WTC11 (cell line): ENCODE measurements around the gene TUBA4B. TPM values are rescaled to one million over a fixed set of nuclear protein-coding genes. Genes with fewer than 3 reads are reported as not detected.

Source experiments
- ATAC-seq: fragments of 200-7000 bp; cut with Tn5 transposase; 2 replicates; pipeline ENCODE4 v1.10.0; 2021; ENCODE audit warnings: mild to moderate bottlenecking, moderate library complexity
- CTCF ChIA-PET: fragments of 300-600 bp; sonication (Branson Sonifier 250); formaldehyde crosslinking; loops from one replicate; lab custom pipeline; 2021; ENCODE audit warnings: antibody characterized with exemption; lab: Charles Lee
- POLR2A ChIA-PET: fragments of 350-600 bp; sonication (Branson Sonifier 250); formaldehyde crosslinking; loops from one replicate; lab custom pipeline; 2021; ENCODE audit warnings: antibody characterized with exemption; lab: Charles Lee
- DNase-seq: peaks from one replicate; pipeline ENCODE4 v3.0.0; 2021; ENCODE audit warnings: low spot score
- H3K27ac Mint-ChIP-seq: 2 replicates; pipeline ENCODE4 v1.8.0; 2021; ENCODE audit warnings: mixed read lengths
- H3K27me3 Mint-ChIP-seq: 2 replicates; pipeline ENCODE4 v1.8.0; 2021; ENCODE audit warnings: low read depth, mild to moderate bottlenecking, moderate library complexity, mixed read lengths
- H3K36me3 Mint-ChIP-seq: 2 replicates; pipeline ENCODE4 v1.8.0; 2021; ENCODE audit warnings: mixed read lengths
- H3K4me1 Mint-ChIP-seq: 2 replicates; pipeline ENCODE4 v1.8.0; 2022; ENCODE audit warnings: mixed read lengths
- H3K4me3 Mint-ChIP-seq: 2 replicates; pipeline ENCODE4 v1.8.0; 2021; ENCODE audit warnings: mild to moderate bottlenecking, moderate library complexity, mixed read lengths
- H3K9me3 Mint-ChIP-seq: 2 replicates; pipeline ENCODE4 v1.8.0; 2021; ENCODE audit warnings: mixed read lengths
- AR ChIP-seq: fragments of 250-450 bp; sonication (Bioruptor Pico); IDR thresholded peaks from 2 replicates; pipeline ENCODE4 v1.9.0; 2021; ENCODE audit warnings: mild to moderate bottlenecking
- ATF2 ChIP-seq: sonication (generic); formaldehyde crosslinking; IDR thresholded peaks from 2 replicates; pipeline ENCODE4 v1.8.1; 2022; ENCODE audit warnings: low read depth, missing genetic modification reagents, borderline replicate concordance
- CTCF ChIP-seq: fragments of 200-600 bp; IDR thresholded peaks from 2 replicates; pipeline ENCODE4 v1.8.0; 2022; ENCODE audit warnings: antibody characterized with exemption
- ELF4 ChIP-seq: sonication (generic); formaldehyde crosslinking; IDR thresholded peaks from 2 replicates; pipeline ENCODE4 v1.8.1; 2022; ENCODE audit warnings: low read depth, mild to moderate bottlenecking, moderate library complexity, missing genetic modification reagents
- ESRRA ChIP-seq: sonication (generic); formaldehyde crosslinking; IDR thresholded peaks from 2 replicates; pipeline ENCODE4 v1.8.1; 2022; ENCODE audit warnings: mild to moderate bottlenecking, missing genetic modification reagents, borderline replicate concordance
- ETV6 ChIP-seq: sonication (generic); formaldehyde crosslinking; IDR thresholded peaks from 2 replicates; pipeline ENCODE4 v1.8.1; 2022; ENCODE audit warnings: mild to moderate bottlenecking, missing genetic modification reagents
- FOXK1 ChIP-seq: sonication (generic); formaldehyde crosslinking; IDR thresholded peaks from 2 replicates; pipeline ENCODE4 v1.8.0; 2022; ENCODE audit warnings: mild to moderate bottlenecking, moderate library complexity, missing genetic modification reagents
- KAT7 ChIP-seq: sonication (generic); formaldehyde crosslinking; IDR thresholded peaks from 2 replicates; pipeline ENCODE4 v1.8.1; 2023; ENCODE audit warnings: missing genetic modification reagents, mild to moderate bottlenecking, borderline replicate concordance
- MYBL2 ChIP-seq: sonication (generic); formaldehyde crosslinking; IDR thresholded peaks from 2 replicates; pipeline ENCODE4 v1.8.1; 2023; ENCODE audit warnings: mild to moderate bottlenecking, moderate library complexity, missing genetic modification reagents
- NFYB ChIP-seq: sonication (generic); formaldehyde crosslinking; conservative IDR thresholded peaks from 2 replicates; pipeline ENCODE4 v1.8.0; 2022; ENCODE audit warnings: low read depth, missing genetic modification reagents
- RORB ChIP-seq: fragments of 250-450 bp; sonication (Bioruptor Pico); IDR thresholded peaks from 2 replicates; pipeline ENCODE4 v1.9.0; 2021; ENCODE audit warnings: mild to moderate bottlenecking
- SMAD3 ChIP-seq: sonication (generic); formaldehyde crosslinking; IDR thresholded peaks from 2 replicates; pipeline ENCODE4 v1.8.0; 2022; ENCODE audit warnings: missing genetic modification reagents, mild to moderate bottlenecking, borderline replicate concordance
- TCF7 ChIP-seq: sonication (generic); formaldehyde crosslinking; IDR thresholded peaks from 2 replicates; pipeline ENCODE4 v1.8.0; 2022; ENCODE audit warnings: mild to moderate bottlenecking, low read depth, missing genetic modification reagents, moderate library complexity
- TEAD4 ChIP-seq: sonication (generic); formaldehyde crosslinking; IDR thresholded peaks from 2 replicates; pipeline ENCODE4 v1.8.0; 2022; ENCODE audit warnings: mild to moderate bottlenecking, missing genetic modification reagents
- ZBTB21 ChIP-seq: sonication (generic); formaldehyde crosslinking; IDR thresholded peaks from 2 replicates; pipeline ENCODE4 v1.8.1; 2023; ENCODE audit warnings: mild to moderate bottlenecking, missing genetic modification reagents, borderline replicate concordance
- ZNF232 ChIP-seq: sonication (generic); formaldehyde crosslinking; IDR thresholded peaks from 2 replicates; pipeline ENCODE4 v1.8.0; 2022; ENCODE audit warnings: mild to moderate bottlenecking, missing genetic modification reagents
- ZNF281 ChIP-seq: sonication (generic); formaldehyde crosslinking; IDR thresholded peaks from 2 replicates; pipeline ENCODE4 v1.8.0; 2023; ENCODE audit warnings: mild to moderate bottlenecking, missing genetic modification reagents
- total RNA-seq: library from RNA; stranded (reverse); gene quantifications from 3 replicates; pipeline ENCODE4 v1.2.3, GENCODE V29; 2021
- TF ChIP-seq, protein P1 (sequence below): sonication (generic); formaldehyde crosslinking; IDR thresholded peaks from 2 replicates; pipeline ENCODE4 v1.8.1; 2022; ENCODE audit warnings: low read depth, mild to moderate bottlenecking, moderate library complexity, missing genetic modification reagents, borderline replicate concordance
- TF ChIP-seq, protein P2 (sequence below): sonication (generic); formaldehyde crosslinking; IDR thresholded peaks from 2 replicates; pipeline ENCODE4 v1.8.1; 2022; ENCODE audit warnings: mild to moderate bottlenecking, moderate library complexity, missing genetic modification reagents

TUBA4B gene
- total RNA-seq, 1 experiment from 2014 or later: 0.20 TPM

DNA sequence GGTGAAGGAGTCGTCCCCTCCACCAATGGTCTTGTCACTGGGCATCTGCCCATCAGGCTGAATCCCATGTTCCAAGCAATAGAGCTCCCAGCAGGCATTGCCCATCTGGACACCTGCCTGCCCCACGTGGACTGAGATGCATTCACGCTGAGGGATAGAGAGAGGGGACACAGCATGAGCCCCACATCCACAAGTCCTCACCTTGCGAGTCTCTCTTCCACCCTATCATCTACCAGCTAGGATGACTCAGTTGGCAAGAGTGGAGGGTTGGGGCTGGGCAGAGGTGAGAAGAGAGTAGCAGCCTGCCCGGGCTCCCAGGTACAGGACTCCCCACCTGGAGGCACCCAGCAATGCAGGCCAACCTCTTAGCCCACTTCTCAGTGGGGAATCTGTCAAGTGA is 959 bp upstream of the TUBA4B start (continued):
- TF ChIP-seq, protein P1, sequence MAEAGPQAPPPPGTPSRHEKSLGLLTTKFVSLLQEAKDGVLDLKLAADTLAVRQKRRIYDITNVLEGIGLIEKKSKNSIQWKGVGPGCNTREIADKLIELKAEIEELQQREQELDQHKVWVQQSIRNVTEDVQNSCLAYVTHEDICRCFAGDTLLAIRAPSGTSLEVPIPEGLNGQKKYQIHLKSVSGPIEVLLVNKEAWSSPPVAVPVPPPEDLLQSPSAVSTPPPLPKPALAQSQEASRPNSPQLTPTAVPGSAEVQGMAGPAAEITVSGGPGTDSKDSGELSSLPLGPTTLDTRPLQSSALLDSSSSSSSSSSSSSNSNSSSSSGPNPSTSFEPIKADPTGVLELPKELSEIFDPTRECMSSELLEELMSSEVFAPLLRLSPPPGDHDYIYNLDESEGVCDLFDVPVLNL: no peak
- TF ChIP-seq RORB (no peak), TCF7 (CRISPR knock-in tag) (no peak), NFYB (CRISPR knock-in tag) (no peak)

- Mint-ChIP-seq H3K27ac (peak overlapping the region; percentile 41; the same call in 1 of the 2 replicates), H3K36me3 (peaks cover 19% of the 10 kb centered on the region; the same call in 1 of the 2 replicates), H3K4me3 (peak overlapping the region; percentile 79), H3K9me3 (no peaks in the 10 kb centered on the region), H3K27me3 (peaks cover 57% of the 10 kb centered on the region), H3K4me1 (peaks cover 25% of the 10 kb centered on the region)
- TF ChIP-seq ELF4: no peak
- no peak for TF ChIP-seq MYBL2 (CRISPR knock-in tag)
- TF ChIP-seq CTCF: no peak
- no peak for TF ChIP-seq ETV6 (CRISPR knock-in tag)
- TF ChIP-seq ZNF281 (CRISPR knock-in tag): no peak
- no peak for TF ChIP-seq AR (CRISPR knock-in tag)
- no peak for TF ChIP-seq ZBTB21 (CRISPR knock-in tag)
- TF ChIP-seq ZNF232 (CRISPR knock-in tag): no peak
- TF ChIP-seq FOXK1: no peak
- no peak for TF ChIP-seq KAT7 (CRISPR knock-in tag)
- TF ChIP-seq ATF2 (CRISPR knock-in tag): no peak
- TF ChIP-seq ESRRA (CRISPR knock-in tag): no peak
- TF ChIP-seq, protein P1: no peak
- no peak for TF ChIP-seq SMAD3 (CRISPR knock-in tag)
- TF ChIP-seq, protein P2, sequence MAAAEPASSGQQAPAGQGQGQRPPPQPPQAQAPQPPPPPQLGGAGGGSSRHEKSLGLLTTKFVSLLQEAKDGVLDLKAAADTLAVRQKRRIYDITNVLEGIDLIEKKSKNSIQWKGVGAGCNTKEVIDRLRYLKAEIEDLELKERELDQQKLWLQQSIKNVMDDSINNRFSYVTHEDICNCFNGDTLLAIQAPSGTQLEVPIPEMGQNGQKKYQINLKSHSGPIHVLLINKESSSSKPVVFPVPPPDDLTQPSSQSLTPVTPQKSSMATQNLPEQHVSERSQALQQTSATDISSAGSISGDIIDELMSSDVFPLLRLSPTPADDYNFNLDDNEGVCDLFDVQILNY (CRISPR knock-in tag): no peak
- TF ChIP-seq TEAD4 (CRISPR knock-in tag): no peak
- ChIA-PET POLR2A (interaction anchor here (1.3 to 2.5 kb wide), 5 partner anchors 27 to 76 kb away, joined by 4 to 15 read pairs (median 9); partner anchors contain the start of genes ABCB6, CNPPD1, DNAJB2 and ZFAND2B), CTCF (interaction anchor here (0.7 to 4.7 kb wide), 7 partner anchors 25 to 257 kb away, joined by 3 to 33 read pairs (median 6); partner anchors contain the start of gene ABCB6)
- DNase-seq: no peak
- ATAC-seq: no peak
These were observed 508 bp upstream of the TUBA4B start for GRCh38 chr2:219252570-219252899.
